ENCODE results near the gene AIDA.

AIDA gene

DNA sequence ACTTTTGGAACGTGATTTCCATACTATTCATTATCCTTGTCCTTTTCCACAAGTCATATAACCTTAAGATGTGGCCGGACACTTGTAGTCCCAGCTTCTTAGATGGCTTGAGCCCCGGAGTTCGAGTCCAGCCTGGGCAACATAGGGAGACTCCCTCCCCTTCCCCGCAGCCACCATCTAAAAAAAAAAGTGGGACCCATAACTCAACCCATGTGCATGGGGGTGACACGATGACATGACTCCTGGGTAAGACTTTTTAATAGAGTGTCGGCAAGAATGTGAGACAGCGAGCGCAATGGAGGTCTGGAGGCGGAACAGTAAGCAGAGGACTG, 68.7 kb downstream of the AIDA start:
- no peak for DNase-seq

DNA sequence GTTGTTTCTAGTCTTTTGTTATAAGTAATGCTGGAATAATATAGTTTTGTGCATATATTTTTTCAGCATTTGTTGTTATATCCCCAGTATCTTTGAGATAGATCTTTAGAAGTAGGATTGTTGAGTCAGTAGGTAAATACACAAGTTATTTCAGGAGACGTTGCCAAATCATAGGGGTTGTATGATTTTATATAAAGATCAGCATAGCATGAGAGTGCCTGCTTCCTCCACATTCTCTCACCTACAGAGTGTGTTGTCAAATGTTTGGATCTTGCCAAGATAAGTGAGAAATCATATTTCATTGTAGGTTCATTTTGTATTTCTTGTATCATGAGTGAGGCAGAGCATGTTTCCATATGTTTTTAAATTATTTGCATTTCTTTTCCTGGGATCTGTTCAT, 69.8 kb downstream of the AIDA start:
- DNase-seq = no peak

DNA sequence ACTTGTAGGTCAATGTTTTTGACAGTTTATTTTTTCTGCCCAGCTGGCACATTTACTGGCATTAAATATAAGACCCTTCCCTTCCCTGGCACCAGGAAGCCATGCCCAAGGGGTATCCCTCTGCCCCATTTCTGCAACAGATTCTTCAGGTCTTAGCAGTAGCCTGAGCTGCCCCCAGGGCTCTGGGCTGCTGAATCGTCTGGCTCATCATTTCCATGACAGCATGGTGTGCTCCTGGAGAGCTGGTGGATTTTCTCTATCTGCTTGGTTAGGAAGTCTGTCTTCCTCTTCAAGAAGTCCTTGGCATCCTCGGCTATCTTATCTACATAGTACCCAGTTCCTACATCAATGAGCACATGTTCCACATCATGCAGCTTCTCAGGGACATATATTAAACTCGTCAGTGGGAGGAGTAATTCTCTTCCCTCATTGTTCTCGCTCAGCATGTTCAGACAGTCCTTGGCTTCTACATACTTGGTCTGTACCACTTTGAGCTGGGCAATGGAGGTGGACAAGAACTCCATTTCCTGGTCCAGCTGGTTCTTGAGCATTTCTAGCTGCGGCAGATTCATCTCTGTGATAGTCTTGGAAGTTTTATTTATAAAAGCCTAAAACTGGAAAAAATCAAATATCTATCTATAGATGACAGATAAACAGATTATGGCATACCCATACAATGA, 70.9 kb downstream of the AIDA start:
- DNase-seq = no peak

DNA sequence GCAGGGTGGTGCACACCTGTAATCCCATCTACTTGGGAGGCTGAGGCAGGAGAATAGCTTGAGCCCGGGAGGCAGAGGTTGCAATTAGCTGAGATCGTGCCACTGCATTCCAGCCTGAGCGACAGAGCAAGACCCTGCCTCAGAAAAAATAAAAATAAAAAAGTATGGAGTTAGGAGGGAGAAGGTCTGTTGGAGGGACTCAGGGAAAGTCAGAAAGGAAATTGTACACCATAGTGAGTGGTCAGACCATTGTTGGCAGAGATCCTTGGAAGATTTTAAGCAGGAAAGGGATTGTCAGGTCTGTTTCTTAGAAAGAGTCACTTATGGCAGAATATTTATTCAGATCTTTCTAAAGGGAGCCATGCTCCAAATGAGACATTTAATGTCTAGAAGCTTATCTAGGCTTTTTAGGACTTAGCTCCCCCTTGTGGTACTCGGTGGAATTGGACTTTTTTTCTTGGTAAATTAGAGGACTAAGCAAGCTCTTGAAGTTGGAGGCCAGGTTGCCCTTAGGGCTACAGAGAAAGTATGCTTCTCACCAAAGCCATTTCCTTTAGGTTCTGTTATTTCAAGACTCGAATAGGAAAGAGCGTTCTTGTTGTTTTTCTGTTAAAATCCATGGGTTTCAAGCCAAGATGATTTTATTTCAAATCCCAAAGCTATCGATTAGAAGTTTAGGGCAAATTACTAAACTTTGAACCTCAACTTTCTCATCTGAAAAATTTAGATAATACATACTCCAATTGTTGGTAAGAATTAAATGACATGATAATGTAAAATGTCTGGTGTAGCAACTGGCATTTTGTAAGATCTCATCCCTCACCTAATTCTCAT, 77.9 kb downstream of the AIDA start:
- DNase-seq = peak; percentile 50

DNA sequence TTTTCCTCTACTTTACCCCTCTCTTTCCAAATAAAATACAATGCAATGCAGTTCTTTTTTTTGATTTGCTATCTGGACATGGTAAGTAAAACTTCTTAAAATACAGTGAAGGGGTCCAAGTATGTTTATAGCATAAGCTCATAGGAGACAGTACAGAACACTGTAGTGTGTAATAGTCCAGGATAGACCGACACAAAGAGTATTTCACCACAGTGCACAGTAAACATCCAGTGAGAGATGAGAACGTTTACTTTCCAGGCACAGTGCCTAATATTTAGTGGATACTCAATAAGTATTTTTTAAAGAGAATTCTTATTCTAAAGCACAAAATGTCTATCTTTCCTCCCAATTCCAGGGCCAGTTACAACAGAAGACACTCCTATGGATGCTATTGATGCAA, 79.5 kb downstream of the AIDA start:
- no peak for DNase-seq

DNA sequence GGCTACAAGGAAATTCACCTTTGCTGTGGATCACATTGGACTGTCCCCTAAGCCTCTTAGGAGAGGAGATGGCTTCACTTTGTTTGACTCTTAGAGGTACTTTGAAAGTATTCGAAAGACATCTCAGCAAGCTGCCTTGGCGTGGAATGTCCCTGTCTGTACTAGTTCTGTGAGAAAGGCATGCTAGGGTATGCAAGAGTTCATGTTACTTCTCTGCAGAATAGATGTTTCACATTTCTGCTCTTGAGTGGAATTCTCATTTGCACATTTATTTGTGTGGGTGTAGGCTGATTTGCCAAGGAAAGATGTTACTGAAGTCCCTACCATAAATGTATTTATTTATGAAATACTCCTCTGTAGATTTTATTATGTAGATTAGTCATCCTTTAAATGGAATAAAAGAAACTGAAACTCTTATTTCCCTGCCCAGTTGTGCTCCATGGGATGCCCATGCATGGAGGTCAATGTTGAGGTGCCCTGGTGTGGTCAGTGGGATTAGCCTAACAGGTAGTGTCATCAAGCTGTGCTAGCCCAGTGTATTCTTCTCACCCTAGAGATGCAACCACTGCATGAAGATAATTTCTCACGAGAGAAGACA, 80.6 kb downstream of the AIDA start:
- DNase-seq = no peak

DNA sequence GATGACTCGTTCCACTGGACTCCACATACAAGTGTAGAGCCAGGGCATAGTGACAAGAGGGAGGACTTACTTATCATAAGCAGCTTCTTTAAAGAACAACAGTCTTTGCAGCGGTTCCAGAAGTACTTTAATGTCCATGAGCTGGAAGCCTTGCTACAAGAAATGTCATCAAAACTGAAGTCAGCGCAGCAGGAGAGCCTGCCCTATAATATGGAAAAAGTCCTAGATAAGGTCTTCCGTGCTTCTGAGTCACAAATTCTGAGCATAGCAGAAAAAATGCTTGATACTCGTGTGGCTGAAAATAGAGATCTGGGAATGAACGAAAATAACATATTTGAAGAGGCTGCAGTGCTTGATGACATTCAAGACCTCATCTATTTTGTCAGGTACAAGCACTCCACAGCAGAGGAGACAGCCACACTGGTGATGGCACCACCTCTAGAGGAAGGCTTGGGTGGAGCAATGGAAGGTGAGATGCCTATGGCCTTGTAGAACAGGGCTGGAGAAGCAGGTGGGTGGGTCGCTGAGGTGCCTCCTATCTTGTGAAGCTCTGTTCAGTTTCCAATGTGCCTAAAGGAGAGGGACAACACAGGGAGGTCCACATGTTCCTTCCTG, 82.3 kb downstream of the AIDA start:
- no peak for DNase-seq

DNA sequence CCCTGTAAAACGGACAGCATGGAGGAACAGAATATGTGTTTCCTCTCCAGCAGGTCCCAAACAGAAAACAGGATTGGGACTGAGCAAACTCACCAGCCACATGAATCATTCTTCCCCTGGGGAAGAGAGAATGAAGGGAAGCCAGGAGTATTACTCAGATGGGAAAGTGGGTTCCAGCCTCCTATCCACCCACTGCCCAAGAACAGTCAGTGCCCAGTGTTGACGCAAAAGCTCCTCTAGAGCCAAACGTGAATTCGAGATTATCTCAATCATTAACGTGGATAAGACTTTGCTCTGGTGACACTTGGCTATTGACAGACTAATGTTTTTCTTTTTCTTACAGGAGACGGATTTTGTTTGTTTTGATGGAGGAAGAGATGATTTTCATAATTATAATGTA, 85.1 kb downstream of the AIDA start:
- no peak for DNase-seq

DNA sequence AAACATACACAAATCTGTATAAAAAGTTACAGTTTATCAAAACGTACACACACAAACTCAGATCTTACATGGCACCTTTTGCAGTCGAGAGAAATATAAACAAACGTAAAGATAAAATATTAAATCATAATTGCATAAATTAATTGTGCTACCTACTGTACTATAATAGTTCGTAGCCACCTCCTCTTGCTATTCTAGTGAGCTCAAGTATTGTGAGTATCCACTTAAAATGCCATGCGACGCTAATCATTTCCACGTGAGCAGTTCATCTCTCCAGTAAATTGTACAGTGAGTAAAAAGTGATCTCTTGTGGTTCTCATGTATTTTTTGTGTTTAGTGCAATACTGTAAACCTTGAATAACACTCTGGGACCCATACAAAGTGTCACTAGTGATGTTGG, 88.1 kb downstream of the AIDA start:
- no peak for DNase-seq

DNA sequence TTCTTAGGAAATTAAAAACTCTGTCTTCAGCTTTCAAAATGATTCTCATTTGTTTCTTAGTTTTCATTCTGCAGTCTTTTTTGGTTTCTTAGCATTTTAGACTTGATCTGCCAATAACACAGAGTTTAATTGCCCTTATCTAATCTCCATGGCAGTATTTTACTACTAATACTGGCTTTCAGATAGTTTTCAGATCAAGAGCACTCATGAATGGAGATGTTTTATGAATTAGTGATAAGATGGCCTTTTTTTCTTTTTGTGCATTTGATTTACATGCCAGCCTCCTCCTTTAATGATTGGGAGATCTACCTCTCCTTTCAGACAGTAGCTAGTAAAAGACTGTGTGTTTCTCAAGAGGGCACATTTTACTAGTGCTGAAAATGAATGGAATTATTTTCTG, 88.8 kb downstream of the AIDA start:
- DNase-seq = no peak

DNA sequence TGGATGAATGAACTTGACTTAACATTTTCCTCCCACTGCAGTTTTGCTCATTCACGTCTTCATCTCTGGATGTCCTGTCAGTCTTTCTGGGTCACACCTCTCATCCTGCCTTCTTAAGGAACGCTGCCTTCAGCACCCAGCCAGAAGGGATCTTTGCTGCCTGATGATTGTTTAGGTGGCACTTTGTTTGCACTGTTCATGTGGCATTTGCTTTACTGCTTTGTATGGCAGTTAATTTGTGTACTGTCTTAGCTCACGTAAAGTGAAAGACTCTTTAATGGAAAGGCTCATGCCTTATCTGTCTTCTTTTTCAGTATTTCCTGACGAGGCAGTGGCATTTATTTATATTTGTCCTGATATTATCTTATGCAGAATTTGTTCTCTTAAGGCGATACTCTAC, 89.5 kb downstream of the AIDA start:
- no peak for DNase-seq

DNA sequence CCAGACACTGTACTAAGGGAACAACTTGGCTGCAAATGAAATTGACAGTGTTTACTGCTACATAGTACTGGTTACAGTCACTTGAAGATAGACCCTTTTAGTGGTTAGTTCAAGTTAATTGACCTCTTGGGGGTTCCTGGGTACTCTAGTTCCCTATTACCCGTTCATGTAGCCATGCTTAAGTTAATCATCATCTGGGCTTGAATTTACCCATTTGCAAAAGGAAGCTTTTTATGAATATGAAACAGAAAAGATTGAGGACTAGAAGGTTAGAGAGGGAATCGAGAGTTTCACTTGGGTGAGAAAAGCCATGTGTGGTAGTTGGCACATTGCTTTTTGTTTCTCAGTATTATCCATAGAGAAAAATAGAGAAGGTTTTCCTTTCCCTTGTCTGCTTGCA, 91.7 kb downstream of the AIDA start:
- no peak for DNase-seq

DNA sequence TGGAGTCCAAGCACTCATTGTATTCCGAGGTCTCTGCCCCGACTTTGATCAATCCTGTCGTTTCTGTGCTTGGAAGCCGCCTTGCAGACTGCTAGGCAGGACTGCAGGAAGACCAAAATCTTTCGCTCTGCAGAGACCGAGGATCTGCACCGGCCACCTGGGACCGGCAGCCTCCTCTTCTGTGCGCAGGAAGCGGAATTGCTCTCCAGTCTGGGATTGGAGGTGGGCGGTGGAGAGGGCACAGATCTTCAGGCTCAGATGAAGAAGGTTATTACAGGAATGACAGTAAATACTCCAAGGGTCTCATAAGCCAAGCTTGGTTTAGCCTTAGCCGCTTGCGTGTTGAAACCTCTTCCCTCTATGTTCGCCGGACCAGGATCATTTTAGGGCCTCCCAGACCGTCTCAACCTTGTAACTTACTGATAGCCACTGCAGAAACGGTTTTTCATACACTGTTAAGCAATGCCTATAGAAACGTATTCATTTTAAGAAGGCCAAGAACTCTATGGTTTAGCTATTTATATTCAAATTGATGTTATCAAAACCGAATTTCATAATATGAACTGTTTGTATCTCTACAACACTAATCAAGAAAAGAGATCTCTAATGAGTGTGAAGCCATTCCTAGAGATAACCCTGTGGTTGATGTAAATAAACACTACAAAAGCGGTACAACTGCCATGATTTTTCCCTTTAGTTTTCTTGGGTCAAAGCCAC, 93.3 kb downstream of the AIDA start:
- no peak for DNase-seq
